HG02798 (cell line): ENCODE measurements around the gene ERC2.

ENCODE experiments used
- ATAC-seq: cut with Tn5 transposase; IDR thresholded peaks from one replicate; pipeline ENCODE4 v1.9.1; 2021; ENCODE audit warnings: mild to moderate bottlenecking; ENCODE audit not compliant: unreplicated experiment, poor library complexity

Gene ERC2

GRCh38 chr3:55596212-55596611 lies 872.1 kb downstream of the ERC2 start:
- ATAC-seq: no peak

- no peak for ATAC-seq
These were observed 872.8 kb downstream of the ERC2 start for GRCh38 chr3:55595420-55595819.

GRCh38 chr3:55592572-55592971 lies 875.7 kb downstream of the ERC2 start:
- no peak for ATAC-seq

- no peak for ATAC-seq
These were observed 876.4 kb downstream of the ERC2 start for GRCh38 chr3:55591888-55592287.

GRCh38 chr3:55588146-55588765 lies 880.0 kb downstream of the ERC2 start:
- peak; percentile 52 for ATAC-seq

- ATAC-seq: no peak
These were observed 882.4 kb downstream of the ERC2 start for GRCh38 chr3:55585856-55586255.

GRCh38 chr3:55584716-55585368 lies 883.4 kb downstream of the ERC2 start:
- ATAC-seq: no peak

- no peak for ATAC-seq
These were observed 884.2 kb downstream of the ERC2 start for GRCh38 chr3:55584030-55584429.

GRCh38 chr3:55583475-55583874 lies 884.8 kb downstream of the ERC2 start:
- no peak for ATAC-seq

- no peak for ATAC-seq
These were observed 888.8 kb downstream of the ERC2 start for GRCh38 chr3:55579496-55579895.

GRCh38 chr3:55576621-55577388 lies 891.5 kb downstream of the ERC2 start:
- ATAC-seq: no peak

GRCh38 chr3:55574671-55575070 lies 893.6 kb downstream of the ERC2 start:
- ATAC-seq: no peak

- no peak for ATAC-seq
These were observed 895.5 kb downstream of the ERC2 start for GRCh38 chr3:55572816-55573215.

GRCh38 chr3:55571913-55572312 lies 896.4 kb downstream of the ERC2 start:
- ATAC-seq: no peak

GRCh38 chr3:55571216-55571813 lies 897.0 kb downstream of the ERC2 start:
- ATAC-seq: no peak

- ATAC-seq: no peak
These were observed 898.0 kb downstream of the ERC2 start for GRCh38 chr3:55570271-55570711.

GRCh38 chr3:55569033-55569599 lies 899.2 kb downstream of the ERC2 start:
- ATAC-seq: no peak

GRCh38 chr3:55567615-55568014 lies 900.7 kb downstream of the ERC2 start:
- no peak for ATAC-seq

- ATAC-seq: no peak
These were observed 901.1 kb downstream of the ERC2 start for GRCh38 chr3:55567121-55567520.

- no peak for ATAC-seq
These were observed 902.7 kb downstream of the ERC2 start for GRCh38 chr3:55565521-55565920.

- no peak for ATAC-seq
These were observed 903.5 kb downstream of the ERC2 start for GRCh38 chr3:55564726-55565125.
